Measurements from ENCODE around the gene BMP7. TPM values are rescaled to one million over a fixed set of nuclear protein-coding genes. Genes with fewer than 3 reads are reported as not detected.

BMP7 gene
- total and polyA plus RNA-seq, 2 of the 8 experiments (the other 6 are each of a cell fraction or from before 2014, with no cell fraction given), result 9.2 to 14.7 TPM

- no peak overlapping the region for H4K5ac ChIP-seq (ENCODE audit: insufficient read length, low read depth, low read length)
- CTCF ChIA-PET (ENCODE audit: partially characterized antibody), result interaction anchor here (1.1 to 1.4 kb wide), 3 partner anchors 11 to 110 kb away, joined by 3 read pairs; no protein-coding TSS in a partner anchor
- no peaks in the 10 kb centered on the region for H3K23me2 ChIP-seq (ENCODE audit: low read depth, low read length)
- H3K27me3 ChIP-seq (replicated peaks in 1 of 4; ENCODE audit: control insufficient read depth in 3 of 4, extremely low read depth in 1 of 4, insufficient read depth in 3 of 4, low read length in 3 of 4), result peaks cover 0 to 2% (median 0%) of the 10 kb centered on the region in 4 experiments; a peak in 4 of 7 replicates
- no peak overlapping the region for H3K27ac ChIP-seq (ENCODE audit: low read depth, low read length)
- POLR2A ChIA-PET (ENCODE audit: partially characterized antibody), result no interaction called here
- H2BK120ac ChIP-seq (replicated peaks; ENCODE audit: low read depth, low read length), result no peak overlapping the region
- no peak overlapping the region for H3K4ac ChIP-seq (replicated peaks; ENCODE audit: insufficient read length, low read depth, low read length)
- no peak overlapping the region for H3K4me3 ChIP-seq (ENCODE audit: extremely low read depth in 1 of 4, insufficient read depth in 2 of 4, low read depth in 3 of 4, low read length in 4 of 4)
- H2BK5ac ChIP-seq (ENCODE audit: low read depth, low read length), result no peak overlapping the region
- H3K9ac ChIP-seq (replicated peaks in 1 of 4; ENCODE audit: extremely low read depth in 1 of 4, low read depth in 3 of 4, low read length in 3 of 4), result no peak overlapping the region
- H3K56ac ChIP-seq (replicated peaks; ENCODE audit: insufficient read length, low read depth, low read length), result no peak overlapping the region
- no peaks in the 10 kb centered on the region for H4K20me1 ChIP-seq (replicated peaks in 1 of 2; ENCODE audit: control insufficient read depth in 1 of 2, insufficient read depth in 2 of 2, low read length in 2 of 2)
- no peak overlapping the region for H3K4me2 ChIP-seq (ENCODE audit: insufficient read depth in 1 of 2, low read depth in 2 of 2, low read length in 2 of 2)
- H2BK15ac ChIP-seq (ENCODE audit: low read length), result no peak overlapping the region
- H3K14ac ChIP-seq (ENCODE audit: insufficient read length), result no peak overlapping the region
- no peaks in the 10 kb centered on the region for H3K36me3 ChIP-seq (ENCODE audit: control insufficient read depth in 2 of 4, insufficient read depth in 4 of 4, low read length in 3 of 4)
- no peak overlapping the region for H4K8ac ChIP-seq (ENCODE audit: extremely low read depth, insufficient read depth, low read length)
- H2BK20ac ChIP-seq (ENCODE audit: low read length), result no peak overlapping the region
- no peaks in the 10 kb centered on the region for H3K9me3 ChIP-seq (ENCODE audit: insufficient read depth in 2 of 2, low read depth in 1 of 2, low read length in 1 of 2)
- H2BK12ac ChIP-seq (ENCODE audit: low read depth, low read length), result no peak overlapping the region
- H2AK5ac ChIP-seq (ENCODE audit: low read depth, low read length), result no peak overlapping the region
- no peaks in the 10 kb centered on the region; a peak in 2 of 7 replicates for H3K4me1 ChIP-seq (replicated peaks in 1 of 4; ENCODE audit: control insufficient read depth in 3 of 4, insufficient read depth in 4 of 4, low read length in 3 of 4)
- no peak overlapping the region for H3K23ac ChIP-seq (ENCODE audit: insufficient read length)
- TF ChIP-seq RBBP5 (IDR thresholded peaks at IDR 0.05; ENCODE audit: borderline replicate concordance, low read depth, low read length) (no peak), TAF7 (optimal IDR thresholded peaks at IDR 0.05; ENCODE audit: borderline replicate concordance, low read depth, low read length) (no peak), CHD1 (IDR thresholded peaks at IDR 0.05; ENCODE audit: low read depth, low read length) (no peak), CHD2 (IDR thresholded peaks at IDR 0.05; ENCODE audit: low read length) (no peak), BACH1 (IDR thresholded peaks at IDR 0.05; ENCODE audit: low read length) (no peak), POLR2A (IDR thresholded peaks at IDR 0.05; ENCODE audit: control extremely low read depth in 1 of 2, low read depth in 2 of 2, low read length in 2 of 2) (no peak), CBX5 (IDR thresholded peaks at IDR 0.05; ENCODE audit: low read depth, low read length) (no peak), ASH2L (IDR thresholded peaks at IDR 0.05; ENCODE audit: low read length) (no peak), NANOG (IDR thresholded peaks at IDR 0.05; ENCODE audit: insufficient read depth, low read depth, low read length, poor library complexity, severe bottlenecking) (no peak), NRF1 (IDR thresholded peaks at IDR 0.05; ENCODE audit: low read depth, low read length) (no peak), RFX5 (IDR thresholded peaks at IDR 0.05; ENCODE audit: borderline replicate concordance, low read depth, low read length) (no peak)
- WGBS, 2 experiments (ENCODE audit: extremely low coverage in 1 of 2, insufficient coverage in 1 of 2, insufficient read length in 1 of 2, insufficient replicate concordance in 2 of 2, low coverage in 1 of 2, low lambda C conversion rate in 2 of 2, missing lambda C conversion rate in 1 of 2), result 90% methylated on average over 4 of the region's 4 CpGs; no CpG with 5 or more reads in 1 of the 2 experiments
- H2AFZ ChIP-seq (ENCODE audit: low read length), result no peak overlapping the region
- FAIRE-seq, result no peak
- H3K18ac ChIP-seq (ENCODE audit: extremely low read depth, low read length), result no peak overlapping the region
- H3K79me1 ChIP-seq (ENCODE audit: low read depth, low read length), result no peaks in the 10 kb centered on the region
- DNase-seq (ENCODE audit: low read depth in 1 of 2, low spot score in 2 of 2), result no peak
- H3K79me2 ChIP-seq (ENCODE audit: control insufficient read depth in 1 of 2, insufficient read depth in 2 of 2, low read length in 2 of 2), result no peaks in the 10 kb centered on the region
- no peak overlapping the region for H4K91ac ChIP-seq (replicated peaks; ENCODE audit: insufficient read length, low read length)
Measured at GRCh38 chr20:57123504-57123903, 142.9 kb downstream of the BMP7 start.

Data from H1 (cell line).